Activated CD8-positive, alpha-beta memory T cell treated with anti-CD3 and anti-CD28 coated beads, Interleukin-2, amount 50 U/mL, for 1 hour (primary cell): ENCODE data around the gene TCF23.
"Not testable (repeated sequence)": the region's sequence is repeated elsewhere in the genome, so short reads cannot be mapped to it uniquely, and the experiment has no call there.

Experiments
- DNase-seq: peaks from one replicate; pipeline ENCODE4 v3.0.0-alpha.2; 2020; ENCODE audit errors: extremely low read depth

TCF23 gene

DNA sequence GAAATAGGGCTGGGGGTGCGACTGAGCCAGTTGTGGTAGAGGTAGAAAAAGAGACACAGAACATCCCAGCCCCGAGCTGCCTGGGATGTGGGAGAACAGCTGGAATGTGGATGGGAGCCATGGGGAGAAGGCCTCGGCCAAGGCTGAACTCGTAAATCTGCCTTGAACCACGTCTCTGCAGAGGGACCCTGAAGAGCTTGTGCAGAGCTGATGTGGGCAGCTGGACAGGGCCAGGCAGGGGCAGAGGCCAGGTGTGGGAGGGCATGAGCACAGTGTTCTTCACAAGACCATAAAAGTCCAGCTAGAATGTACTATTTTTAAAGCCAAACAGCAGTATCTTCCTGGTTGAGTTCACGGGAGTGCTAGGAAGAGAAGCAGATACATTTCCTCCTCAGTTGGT, 5.7 kb downstream of the TCF23 start:
- DNase-seq = no peak

DNA sequence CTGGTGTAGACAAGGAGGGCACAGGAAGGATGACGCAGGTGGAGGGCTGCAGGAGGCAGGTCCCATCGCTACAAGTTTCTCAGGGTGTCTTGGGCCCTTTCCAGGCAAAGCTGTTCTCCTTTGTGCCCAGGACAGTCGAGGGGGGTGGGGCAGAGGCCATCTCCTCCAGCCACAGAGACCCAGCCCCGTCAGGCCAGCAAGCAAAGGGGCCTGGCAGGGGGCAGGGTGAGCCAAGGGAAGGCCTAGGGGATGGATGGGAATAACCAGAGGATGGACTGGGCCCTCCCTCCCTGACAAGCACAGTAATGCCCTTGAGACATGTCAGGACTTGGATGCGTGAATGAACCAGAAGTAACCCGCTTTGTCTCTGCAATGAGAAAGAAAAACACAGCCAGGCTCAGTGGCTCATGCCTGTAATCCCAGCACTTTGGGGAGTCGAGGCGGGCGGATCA, 6.3 kb downstream of the TCF23 start:
- no peak for DNase-seq

DNA sequence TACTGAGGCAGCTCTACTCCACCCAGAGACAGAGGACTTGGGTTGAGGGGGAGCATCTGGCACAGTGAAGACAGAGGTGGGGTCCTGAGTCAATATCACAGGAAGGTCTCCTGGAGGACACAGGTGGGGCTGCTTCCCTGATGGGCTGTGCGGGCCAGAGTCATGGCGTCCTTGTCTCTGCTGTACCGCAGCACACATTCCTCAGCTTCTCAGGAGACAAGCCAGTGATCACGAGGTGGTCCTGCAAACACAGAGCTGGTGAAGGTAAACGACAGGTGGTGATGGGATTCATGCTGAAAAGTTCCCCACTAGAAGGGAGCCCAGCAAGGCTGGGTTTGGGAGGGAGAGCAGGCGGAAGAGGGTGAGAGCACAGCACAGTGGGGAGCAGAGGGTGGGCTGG, 9.7 kb downstream of the TCF23 start:
- DNase-seq = no peak

- no peak for DNase-seq
These were observed 10.5 kb downstream of the TCF23 start for GRCh38 chr2:27159271-27159670.

DNA sequence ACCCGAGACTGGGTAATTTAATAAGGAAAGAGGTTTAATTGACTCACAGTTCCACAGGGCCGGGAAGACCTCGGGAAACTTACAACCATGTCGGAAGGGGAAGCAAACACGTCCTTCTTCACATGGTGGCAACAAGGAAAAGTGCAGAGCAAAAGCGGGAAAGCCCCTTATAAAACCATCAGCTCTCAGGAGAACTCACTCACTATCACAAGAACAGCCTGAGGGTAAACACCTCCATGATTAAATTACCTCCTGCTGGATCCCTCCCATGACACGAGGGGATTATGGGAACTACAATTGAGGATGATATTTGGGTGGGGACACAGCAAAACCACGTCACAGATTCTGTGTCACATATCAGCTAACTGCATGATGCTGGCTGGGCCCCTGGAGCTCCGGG, 11.4 kb downstream of the TCF23 start:
- DNase-seq = no peak

- no peak for DNase-seq
These were observed 13.6 kb downstream of the TCF23 start for GRCh38 chr2:27162151-27163121.

DNA sequence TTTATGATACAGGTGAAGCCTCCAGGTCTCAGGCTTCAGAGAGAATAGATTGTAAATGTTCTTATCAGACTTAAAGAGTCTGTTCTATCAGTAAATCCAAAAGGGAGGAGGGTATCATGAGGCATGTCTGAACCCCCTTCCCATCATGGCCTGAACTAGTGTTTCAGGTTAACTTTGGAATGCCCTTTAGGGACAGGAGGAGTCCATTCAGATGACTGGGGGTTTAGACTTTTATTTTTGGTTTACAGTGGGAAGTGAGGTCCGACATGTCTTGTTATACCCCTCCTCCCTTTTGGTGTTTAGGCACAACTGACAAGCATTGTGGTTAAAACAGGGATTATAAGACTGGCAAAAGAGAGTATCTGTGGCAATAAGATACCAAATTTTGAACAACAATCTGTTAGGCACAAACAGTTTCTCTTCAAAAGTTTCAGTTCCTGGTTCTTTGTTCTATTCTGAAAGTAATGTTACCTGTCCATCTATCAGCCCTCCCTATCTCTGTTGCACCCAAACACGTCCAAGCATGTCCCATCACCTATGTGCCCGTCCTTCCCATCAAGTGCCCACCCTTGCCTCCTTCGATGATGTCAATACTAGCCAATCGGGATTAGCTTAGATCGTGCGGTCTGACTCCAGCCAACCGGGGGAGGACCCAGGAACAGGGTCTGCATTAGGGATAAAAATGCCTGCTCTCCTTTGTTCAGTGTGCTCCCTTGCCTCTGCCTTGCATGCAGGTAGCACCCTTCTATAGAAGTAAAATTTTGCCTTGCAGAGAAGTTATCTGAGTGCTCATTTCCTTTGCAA, 16.4 kb downstream of the TCF23 start:
- DNase-seq = no peak

GRCh38 chr2:27170581-27171337, 22.0 kb downstream of the TCF23 start:
- DNase-seq = no peak

DNA sequence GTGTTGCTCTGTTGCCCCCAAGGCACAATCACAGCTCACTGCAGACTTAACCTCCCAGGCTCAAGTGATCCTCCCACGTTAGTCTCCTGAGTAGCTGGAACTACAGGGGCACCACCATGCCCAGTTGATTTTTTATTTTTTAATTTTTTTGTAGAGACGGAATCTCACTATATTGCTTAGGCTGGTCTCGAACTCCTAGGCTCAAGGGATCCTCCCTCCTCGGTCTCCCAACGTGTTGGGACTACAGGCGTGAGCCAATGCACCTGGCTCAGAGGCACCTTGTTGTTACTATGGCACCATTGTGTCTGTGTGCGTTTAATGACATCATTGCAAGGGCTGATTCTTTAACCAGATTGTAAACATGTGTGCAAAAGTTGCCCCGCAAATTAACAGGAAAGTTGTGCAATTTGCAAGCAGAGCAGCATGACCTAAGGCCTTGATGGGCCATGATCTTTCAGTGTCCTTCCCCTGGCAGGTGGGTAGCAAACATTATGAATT, 22.6 kb downstream of the TCF23 start:
- no peak for DNase-seq

GRCh38 chr2:27174638-27175037, 25.8 kb downstream of the TCF23 start:
- no peak for DNase-seq

DNA sequence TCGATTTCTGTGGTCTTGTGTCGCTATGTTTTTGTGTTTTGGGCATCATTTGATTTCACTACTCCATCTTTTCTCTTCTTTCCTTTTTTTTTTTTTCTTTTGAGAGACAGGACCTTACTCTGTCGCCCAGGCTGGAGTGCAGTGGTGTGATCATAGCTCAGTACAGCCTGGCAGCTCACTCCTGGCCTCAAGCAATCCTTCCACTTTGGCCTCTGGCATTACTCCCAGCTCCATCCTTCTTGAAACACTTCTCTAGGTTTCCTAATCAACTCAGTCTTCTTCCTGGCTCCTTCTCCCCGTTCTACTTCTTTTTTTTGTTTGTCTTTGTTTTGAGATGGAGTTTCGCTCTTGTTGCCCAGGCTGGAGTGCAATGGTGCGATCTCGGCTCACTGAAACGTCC, 26.5 kb downstream of the TCF23 start:
- no peak for DNase-seq

- not testable (repeated sequence) for DNase-seq
These were observed 27.0 kb downstream of the TCF23 start for GRCh38 chr2:27175781-27176180.

GRCh38 chr2:27177441-27178351, 28.9 kb downstream of the TCF23 start:
- no peak for DNase-seq

GRCh38 chr2:27178469-27178868, 29.7 kb downstream of the TCF23 start:
- no peak for DNase-seq

DNA sequence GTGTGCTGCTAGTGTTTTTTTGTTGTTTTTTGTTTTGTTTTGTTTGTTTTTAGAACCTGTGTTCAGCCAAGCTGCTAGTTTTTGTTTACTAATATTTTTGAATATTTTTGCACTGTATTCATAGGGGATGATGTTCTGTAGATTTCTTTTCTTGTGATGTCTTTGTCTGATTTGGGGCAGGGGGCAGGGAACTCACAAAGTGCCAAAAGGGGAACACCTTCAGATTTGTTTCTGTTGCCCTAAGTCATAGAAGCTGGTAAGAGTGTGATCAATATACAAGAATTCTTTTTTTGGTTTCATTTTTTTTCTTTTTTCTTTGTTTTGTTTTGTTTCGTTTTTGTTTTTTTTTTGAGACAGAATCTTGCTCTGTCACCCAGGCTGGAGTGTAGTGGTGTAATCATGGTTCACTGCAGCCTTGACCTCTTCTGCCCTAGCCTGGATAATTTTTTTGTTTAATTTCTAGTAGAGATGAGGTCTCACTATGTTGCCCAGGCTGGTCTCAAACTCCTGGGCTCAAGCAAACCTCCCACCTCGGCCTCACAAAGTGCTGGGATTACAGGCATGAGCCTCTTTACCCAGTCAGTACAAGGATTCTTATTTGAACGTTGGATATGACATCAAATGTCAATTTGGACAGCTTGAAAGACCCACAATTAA, 30.7 kb downstream of the TCF23 start:
- DNase-seq = no peak

DNA sequence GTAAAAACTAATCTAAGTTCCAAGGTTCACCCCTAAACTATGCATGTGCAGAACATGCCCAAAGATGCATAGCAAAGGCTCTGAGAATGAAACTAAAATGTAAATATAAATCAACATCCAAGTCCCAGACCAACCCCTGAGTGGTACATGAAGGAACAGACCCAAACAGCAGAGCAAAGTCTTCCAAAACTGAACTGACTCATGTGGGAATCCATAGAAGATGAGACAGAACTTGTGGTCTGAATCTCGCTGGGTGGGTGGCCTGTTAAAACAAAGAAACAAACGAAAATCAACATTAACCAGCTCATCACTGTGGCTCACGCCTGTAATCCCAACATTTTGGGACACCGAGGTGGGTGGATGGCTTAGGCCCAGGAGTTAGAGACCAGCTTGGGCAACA, 33.5 kb downstream of the TCF23 start:
- no peak for DNase-seq

GRCh38 chr2:27184115-27184514, 35.3 kb downstream of the TCF23 start:
- no peak for DNase-seq

DNA sequence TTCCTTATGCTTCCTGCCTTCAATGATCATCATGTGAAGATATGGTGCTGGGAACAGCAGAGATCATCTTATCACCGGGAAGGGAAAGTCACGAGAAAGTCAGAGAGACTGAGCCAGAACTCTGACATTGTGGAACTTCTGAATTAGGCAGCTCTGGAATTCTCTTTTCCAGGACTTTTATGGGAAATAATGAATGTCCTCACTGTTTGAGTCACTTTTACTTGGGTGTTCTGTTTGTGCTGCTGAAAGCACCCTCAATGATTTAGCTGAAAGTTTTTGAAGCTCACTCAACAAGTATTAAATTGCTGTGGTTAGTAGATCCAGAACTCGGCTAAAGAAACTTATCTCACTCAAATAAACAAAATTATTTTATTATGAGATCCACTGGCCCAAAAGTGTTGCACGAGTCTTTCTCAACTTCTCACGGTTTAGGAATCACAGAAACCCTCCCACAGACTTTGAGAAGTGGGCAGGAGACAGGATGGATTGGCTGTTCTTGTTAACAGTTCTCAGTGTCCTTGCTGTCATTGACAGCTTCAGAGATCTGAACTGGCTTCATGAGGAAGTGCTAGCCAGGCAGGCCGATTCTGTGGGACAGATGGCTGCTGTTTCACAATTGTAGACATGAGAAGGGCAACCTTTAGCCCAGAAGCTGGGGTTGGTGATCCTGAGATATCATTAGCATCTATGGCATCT, 36.7 kb downstream of the TCF23 start:
- DNase-seq = no peak

DNA sequence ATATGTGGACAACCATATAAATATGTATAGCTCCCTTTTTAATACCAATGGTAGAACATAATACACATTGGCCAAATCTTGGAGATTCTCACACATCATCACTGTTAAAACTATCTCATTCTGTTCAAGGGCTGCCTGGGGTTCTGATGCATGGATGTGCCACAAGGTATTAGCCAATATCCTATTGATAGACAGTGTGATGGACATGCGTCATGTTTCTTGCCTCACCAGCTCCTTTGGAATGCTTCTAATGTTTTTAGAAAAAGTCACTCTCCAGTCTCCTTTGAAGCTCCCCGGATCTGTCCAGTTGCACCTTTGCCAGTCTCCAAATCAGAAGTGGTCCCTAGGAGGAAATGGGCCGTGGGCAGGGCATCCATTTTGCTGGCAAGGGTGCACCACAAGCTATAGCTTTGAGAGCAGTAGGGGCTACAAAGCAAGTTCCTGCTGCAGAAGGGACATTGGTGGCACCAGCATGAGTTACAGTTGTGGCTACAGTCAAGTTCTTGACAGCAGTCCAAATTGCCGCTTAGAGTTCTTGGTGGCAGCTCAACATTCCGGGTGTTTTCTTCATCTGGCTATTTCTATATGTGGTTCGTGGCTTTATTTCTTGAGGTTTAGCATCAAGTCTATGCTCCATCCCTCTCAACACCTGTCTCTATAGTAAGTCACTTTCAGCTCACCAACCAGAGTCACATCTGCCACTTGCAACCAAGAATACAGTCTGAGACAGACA, 38.0 kb downstream of the TCF23 start:
- no peak for DNase-seq
